Inflammatory macrophage treated with lipopolysaccharide for 4 hours (primary cell): Measurements from ENCODE around the gene HOXC6.

Experiments
- DNase-seq: peaks from one replicate; pipeline ENCODE4 v3.0.0-alpha.2; 2020

Gene HOXC6

DNA sequence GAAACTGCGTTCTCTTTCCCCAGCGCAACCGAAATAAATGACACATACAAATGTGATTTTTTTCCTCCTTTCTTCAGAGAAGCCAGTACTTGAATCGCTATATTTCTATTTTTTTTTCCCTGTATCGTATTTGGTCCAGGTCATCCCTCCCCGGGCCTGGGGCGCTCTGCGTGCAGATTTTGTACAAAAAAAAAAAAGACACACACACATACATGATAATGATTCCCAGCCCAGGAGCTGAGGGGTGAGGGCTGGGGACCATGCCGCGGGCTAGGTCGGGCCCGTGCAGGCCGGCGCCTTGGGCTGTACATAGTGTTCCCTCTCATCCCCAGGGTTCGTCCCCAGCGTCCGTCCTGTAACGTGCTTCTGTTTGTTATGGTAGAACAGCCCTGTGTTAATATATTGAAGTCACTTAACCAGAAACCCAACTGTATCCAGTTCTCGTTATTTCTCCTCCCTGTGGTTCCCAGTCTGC is 25.3 kb upstream of the HOXC6 start:
- DNase-seq = no peak

GRCh38 chr12:54003625-54004024 is 24.6 kb upstream of the HOXC6 start:
- no peak for DNase-seq

DNA sequence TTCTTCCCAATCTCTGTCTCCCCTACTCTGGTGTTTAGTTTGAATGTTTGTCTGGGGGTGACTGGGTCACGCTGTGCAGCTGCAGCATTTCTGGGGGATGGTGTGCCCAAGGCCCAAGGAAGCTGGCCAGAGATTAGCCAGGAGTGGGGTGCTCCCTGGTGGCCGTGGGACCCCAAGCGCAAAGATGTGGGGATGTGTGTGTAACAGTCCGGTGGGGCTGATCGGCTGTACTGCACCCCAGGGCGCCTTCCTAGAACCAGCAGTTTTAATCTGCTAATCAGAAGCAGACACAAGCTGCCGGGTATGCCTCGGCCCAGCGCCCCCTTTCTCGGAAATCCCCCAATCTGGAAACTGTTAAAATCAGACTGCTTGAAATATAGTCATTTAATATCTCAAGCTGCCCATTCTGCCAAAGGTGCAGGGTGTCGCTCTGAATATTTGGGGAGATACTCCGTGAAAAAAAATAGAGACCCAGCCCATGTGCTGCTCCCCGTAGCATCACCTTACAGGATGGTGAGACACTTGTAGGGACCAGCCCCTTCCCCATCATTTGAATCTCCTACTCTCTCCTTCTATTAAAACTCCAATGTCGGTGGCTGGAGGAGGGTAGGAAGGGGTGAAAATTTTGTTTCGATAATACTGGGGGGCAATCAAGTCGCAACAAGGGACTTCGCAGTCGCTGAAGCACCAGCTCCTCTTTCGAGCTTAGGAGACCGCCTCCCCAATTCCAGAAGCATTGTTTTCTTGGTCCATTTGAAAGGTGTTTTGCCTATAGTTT is 24.0 kb upstream of the HOXC6 start:
- DNase-seq = no peak

- DNase-seq = no peak
Observed at GRCh38 chr12:54004841-54005530, 23.3 kb upstream of the HOXC6 start.

DNA sequence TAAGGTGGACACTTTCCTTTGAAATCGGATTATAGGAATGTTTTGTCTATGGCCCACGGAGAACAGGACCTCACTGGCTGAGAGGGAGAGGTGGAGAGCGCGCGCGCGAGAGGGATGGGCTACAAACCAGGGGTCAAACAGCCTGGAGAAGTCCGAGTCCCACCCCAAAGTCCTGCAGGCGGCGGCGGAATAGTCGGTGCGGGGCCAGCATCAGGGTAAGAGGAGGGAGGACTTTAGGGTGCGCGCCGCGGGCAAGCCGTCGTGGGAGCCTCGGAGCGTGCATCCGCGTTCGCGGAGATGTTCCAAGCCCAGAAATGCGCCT is 22.7 kb upstream of the HOXC6 start:
- DNase-seq = no peak

GRCh38 chr12:54005853-54006558 is 22.2 kb upstream of the HOXC6 start:
- DNase-seq = peak; percentile 70

DNA sequence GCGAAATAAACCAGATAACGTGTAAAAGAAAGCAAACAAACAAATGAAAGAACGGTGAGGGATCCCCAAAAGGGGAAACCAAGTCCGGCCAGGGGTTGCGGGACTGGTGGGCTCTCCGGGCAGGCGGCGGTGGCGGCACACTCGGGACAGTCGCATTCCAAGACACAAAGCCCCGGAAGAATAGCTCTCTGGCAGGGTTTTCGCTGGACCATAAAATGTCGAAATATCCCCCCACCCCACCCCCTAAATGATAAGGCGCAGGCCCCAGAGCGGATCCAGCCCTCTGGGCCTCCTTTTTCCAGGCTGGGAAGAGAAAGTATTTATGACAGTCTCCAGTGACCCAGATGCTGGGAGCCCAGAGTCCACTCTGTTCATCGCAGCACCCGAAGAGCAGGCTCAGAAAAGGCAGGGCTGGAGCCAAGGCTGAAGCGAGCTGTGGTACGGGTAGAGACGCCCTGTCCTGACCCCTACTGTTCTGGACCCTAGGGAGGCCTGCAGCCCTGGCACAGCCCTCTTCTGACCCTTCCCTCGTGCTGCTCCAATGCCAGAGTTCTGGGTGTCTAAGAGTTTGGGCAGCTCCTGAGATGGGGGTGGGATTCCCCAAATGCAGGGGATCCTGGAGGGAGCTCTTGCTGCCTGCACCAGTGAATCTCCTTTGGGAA is 21.6 kb upstream of the HOXC6 start:
- no peak for DNase-seq

GRCh38 chr12:54007538-54008259 is 20.5 kb upstream of the HOXC6 start:
- DNase-seq = no peak

DNA sequence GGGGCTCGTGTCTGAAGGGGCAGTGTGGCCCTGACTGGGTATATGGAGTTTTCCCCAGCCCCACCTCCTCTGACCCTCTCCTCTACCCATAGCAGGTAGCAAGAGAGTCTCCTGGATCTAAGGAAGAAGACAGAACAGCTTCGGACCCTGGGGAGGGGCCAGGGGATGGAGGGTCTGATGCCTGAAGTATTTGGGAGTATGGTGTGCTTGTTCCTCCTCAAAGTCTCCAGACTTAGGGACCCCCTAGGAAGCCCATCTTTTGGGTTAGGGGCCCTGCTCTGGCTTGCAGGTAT is 20.0 kb upstream of the HOXC6 start:
- no peak for DNase-seq

GRCh38 chr12:54009171-54010052 is 18.8 kb upstream of the HOXC6 start:
- DNase-seq = peak; percentile 23

DNA sequence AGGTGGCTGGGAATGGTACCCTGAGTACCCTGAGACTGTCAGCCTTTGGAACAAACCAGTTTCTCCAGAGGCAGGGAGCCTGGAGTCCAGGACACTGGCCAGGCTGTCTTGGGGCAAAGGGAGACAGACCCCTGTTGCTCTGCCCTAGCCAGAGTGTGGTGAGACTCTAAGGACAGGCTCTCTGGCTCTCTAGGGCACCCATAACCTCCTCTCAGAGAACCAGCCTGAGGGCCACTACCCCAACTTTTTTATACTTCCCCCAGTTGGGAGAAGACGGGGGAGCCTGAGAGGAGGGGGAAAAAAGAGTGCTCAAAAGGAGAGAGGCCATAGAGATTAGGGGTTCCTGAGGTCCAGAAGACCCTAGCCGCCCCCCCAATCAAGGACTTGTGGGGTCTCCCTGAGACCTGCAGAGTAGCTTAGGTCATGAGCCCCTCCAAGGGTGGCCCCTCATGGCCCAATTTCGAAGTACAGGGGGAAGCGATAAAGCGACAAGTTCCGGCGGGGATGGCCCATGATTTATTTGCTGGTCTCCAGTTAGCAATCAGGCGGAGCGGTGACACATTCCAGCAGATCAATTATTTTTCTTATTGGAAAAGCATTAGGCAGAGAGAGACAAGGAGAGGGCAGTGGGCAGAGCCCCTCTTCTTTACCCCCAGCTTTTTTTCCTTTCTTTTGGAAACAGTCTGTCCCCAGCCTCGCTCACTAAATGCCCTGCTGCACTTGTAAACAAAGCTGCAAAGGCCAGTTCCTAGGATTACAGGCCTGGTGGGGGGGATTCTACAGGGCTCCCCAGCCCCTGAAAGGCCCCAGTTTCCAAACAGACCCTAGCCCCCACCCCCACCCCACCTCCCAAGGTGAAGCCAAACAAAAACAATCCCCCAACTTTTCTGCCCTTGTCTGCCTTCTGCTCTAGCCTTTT is 17.9 kb upstream of the HOXC6 start:
- DNase-seq = no peak

DNA sequence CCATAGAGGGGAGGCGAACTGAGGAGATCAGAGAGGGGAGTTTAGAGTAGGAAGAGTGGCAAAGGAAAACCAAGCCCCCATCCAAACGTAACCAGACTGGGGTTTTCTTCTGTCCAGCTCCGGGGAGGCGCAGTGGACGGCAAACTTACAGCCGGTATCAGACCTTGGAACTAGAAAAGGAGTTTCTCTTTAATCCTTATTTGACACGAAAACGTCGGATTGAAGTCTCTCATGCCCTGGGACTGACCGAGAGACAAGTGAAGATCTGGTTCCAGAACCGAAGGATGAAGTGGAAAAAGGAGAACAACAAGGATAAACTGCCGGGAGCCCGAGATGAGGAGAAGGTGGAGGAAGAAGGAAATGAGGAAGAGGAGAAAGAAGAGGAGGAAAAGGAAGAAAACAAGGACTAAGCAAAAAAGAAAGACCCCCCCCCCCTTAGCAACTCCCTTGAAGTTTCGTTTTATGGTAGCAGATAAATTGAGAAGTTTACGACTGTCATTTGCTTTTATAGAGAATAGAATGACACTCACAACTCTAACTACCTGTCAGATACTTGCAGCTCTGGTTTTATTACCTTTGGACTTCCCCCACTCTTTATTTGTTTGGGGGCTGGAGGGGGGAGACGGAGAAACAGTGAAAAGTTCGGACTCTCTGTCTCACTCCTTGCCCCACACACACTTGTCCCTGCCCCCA is 17.1 kb upstream of the HOXC6 start:
- DNase-seq = no peak

DNA sequence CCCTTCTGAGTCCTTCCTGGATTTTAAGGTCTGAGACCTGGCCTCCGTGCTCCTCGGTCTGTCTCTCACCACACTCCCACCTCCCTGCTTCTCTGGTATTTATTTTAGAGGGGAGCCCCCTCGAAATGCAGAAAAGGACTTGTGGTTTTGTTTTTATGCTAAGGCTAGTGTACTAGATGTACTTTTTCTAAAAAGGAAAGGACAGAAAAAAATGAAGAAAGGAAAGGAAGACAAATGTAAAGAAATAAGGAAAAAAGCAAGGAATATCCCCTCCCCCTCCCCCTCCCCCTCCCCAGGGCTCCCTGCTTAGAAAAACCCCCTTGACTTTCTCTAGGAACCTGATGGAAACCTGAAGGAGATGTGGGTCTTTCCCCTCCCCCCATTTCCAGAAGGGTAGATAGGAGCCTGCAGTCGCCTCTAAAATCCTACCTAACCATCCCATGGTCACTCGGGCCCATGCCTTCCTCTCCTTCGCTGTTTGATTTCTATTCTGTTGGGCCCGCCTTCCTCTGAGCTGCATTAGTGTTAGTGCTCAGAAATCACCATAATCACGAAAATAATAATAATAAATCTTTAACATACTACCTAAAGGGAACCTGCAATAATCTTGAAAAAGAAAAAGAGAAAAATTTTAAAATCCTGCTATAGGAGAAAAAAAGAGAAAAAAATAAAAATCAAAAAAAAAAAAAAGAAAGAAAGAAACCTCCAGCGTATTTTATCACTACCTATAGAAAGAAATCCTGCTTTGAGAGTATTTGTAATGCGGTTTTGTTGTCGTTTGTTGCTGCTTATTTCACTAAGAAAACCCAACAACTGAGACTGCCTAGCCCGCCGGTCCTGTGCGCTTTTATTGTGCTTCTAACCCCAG is 16.3 kb upstream of the HOXC6 start:
- DNase-seq = no peak

GRCh38 chr12:54012631-54013409 is 15.4 kb upstream of the HOXC6 start:
- DNase-seq = no peak

- no peak for DNase-seq
Observed at GRCh38 chr12:54014377-54015017, 13.7 kb upstream of the HOXC6 start.

DNA sequence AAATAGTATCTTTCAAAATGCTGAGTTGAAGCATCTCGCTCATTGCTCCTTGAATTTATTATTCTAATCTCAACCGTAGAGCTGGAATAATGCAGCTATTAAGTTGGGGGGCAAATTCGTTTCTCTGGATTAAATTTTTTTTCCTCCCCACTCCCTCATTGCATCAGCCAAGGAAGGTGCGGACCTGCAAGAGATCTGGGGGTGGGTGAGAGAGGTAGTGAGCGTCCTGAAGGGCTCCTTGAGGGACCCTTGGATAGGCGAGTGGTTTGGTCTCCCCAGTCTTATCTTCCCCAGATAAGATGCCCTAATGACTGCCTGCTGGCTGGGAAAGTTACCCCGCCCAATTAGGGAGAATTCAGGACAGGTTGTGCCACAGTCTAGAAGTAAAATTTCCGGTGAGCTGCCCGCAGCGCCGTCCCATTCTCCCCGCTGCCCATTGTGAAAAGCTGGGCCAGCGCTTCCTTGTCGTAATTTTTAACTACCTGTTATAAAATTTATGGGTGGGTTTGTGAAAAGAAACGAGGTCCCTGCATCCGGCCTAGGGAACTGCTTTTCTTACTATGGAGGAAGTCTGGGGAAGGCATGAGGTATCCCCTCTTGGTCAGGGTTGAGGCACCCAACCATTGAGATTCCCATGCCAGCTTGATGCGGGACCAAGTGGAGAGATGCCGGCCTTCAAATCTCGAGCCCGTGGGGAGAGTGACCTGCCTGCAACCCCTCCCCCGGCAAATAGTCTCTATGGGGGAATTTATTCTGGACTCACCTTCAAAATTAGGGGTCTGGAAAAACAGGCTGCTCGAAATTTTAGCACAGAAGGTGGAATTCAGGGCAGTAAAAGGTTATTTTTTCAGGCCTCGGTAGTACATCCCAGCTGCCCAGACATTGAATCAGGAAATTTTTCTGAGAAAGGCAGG is 13.0 kb upstream of the HOXC6 start:
- DNase-seq = no peak

DNA sequence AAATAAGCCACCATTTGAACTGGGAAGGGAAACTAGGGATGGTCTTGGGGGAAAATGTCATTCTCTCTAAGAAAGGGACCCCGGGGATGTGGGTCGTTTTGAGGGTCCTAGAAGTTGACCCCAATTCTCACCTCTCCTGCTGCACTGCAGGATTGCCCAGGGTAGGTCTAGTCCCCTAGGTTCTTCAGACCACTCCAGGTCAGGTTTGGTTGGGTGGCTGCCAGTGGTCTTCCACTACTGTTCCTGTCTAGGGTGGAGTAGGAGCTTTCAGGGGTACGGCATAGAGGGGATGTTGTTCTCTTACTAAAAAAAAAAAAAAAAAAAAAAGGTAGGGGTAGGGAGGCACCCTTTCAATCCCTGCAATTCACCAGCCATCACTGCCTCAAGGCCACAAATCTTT is 12.2 kb upstream of the HOXC6 start:
- DNase-seq = no peak
